H1 (cell line): ENCODE data around the gene JPH3.

Source experiments
- BACH1 ChIP-seq: IDR thresholded peaks from 2 replicates; pipeline ENCODE4 v1.6.1; 2012; ENCODE audit warnings: low read length, improper control_type of control experiment
- JUND ChIP-seq: IDR thresholded peaks from 2 replicates; pipeline ENCODE4 v1.6.1; 2011; ENCODE audit warnings: mild to moderate bottlenecking, improper control_type of control experiment, low read length
- POLR2A ChIP-seq, 2 experiments: IDR thresholded peaks; 1 replicate in 1 of 2; 2 replicates in 1 of 2; pipeline ENCODE4 v1.6.1; 2011; ENCODE audit warnings: low read depth in 2 of 2, low read length in 2 of 2, mild to moderate bottlenecking in 2 of 2; ENCODE audit errors: control extremely low read depth in 1 of 2
- TF ChIP-seq, protein P1 (sequence below), 3 experiments: IDR thresholded peaks; 1 replicate in 2 of 3; 2 replicates in 1 of 3; pipeline versions ENCODE4 v1.5.1 to v1.6.1; 2011; ENCODE audit warnings: low read length in 3 of 3, mild to moderate bottlenecking in 3 of 3, inconsistent platforms in 2 of 3, low read depth in 1 of 3, moderate library complexity in 1 of 3; ENCODE audit not compliant: insufficient read depth in 1 of 3; ENCODE audit errors: control extremely low read depth in 1 of 3

DNA sequence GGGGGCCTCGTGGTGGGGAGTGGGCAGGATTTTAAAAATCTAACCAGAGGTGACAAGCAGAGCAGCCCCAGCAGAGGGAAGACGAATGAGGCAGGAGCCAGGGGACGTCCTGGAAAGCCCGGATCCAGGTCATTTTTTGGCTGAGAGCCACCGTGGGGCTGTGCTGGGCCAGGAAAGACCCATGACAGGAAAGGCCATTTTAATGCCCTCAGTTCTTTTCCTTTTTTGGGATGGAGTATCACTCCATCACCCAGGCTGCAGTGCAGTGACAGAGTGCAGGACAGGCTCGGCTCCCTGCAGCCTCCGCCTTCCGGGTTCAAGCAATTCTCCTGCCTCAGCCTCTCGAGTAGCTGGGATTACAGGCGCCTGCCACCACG, 30.5 kb upstream of the JPH3 start:
- TF ChIP-seq, protein P1, sequence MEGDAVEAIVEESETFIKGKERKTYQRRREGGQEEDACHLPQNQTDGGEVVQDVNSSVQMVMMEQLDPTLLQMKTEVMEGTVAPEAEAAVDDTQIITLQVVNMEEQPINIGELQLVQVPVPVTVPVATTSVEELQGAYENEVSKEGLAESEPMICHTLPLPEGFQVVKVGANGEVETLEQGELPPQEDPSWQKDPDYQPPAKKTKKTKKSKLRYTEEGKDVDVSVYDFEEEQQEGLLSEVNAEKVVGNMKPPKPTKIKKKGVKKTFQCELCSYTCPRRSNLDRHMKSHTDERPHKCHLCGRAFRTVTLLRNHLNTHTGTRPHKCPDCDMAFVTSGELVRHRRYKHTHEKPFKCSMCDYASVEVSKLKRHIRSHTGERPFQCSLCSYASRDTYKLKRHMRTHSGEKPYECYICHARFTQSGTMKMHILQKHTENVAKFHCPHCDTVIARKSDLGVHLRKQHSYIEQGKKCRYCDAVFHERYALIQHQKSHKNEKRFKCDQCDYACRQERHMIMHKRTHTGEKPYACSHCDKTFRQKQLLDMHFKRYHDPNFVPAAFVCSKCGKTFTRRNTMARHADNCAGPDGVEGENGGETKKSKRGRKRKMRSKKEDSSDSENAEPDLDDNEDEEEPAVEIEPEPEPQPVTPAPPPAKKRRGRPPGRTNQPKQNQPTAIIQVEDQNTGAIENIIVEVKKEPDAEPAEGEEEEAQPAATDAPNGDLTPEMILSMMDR (IDR thresholded peaks at IDR 0.05; ENCODE audit: control extremely low read depth in 1 of 3, insufficient read depth in 1 of 3, low read depth in 1 of 3, low read length in 3 of 3): no peak
- TF ChIP-seq JUND: no peak
- no peak for TF ChIP-seq BACH1
- no peak for TF ChIP-seq POLR2A (IDR thresholded peaks at IDR 0.05; ENCODE audit: control extremely low read depth in 1 of 2, low read depth in 2 of 2, low read length in 2 of 2)
